Lower leg skin (tissue), 4 donors: Measurements from ENCODE around the gene ZCCHC4. TPM values are rescaled to one million over a fixed set of nuclear protein-coding genes. Genes with fewer than 3 reads are reported as not detected.

ENCODE experiments used
- DNase-seq, 2 donors: peaks; one replicate each; pipeline ENCODE4 v3.0.0-alpha.2; 2019; ENCODE audit warnings: low spot score in 2 of 2
- H3K4me3 ChIP-seq: fragments of 200-600 bp; sonication (generic); 2 replicates; pipeline ENCODE4 v1.5.1; 2017; ENCODE audit warnings: mild to moderate bottlenecking, low read depth; ENCODE audit not compliant: poor library complexity, severe bottlenecking
- POLR2A ChIP-seq, 2 donors: fragments of 450-650 bp; IDR thresholded peaks; one replicate each; pipeline ENCODE4 v1.6.1; 2016 to 2017; ENCODE audit warnings: antibody characterized with exemption in 2 of 2, mild to moderate bottlenecking in 1 of 2, moderate library complexity in 1 of 2
- WGBS, 2 donors: methylation state at CpG; one replicate each; pipeline ENCODE4 v1.1.5; 2018; 5-methylcytosine and 5-hydroxymethylcytosine counted together
- intact Hi-C: fragments of 100-400 bp; cut with DNase I; formaldehyde crosslinking; loops from one replicate; pipeline ENCODE4 v1.15.0; 2023; ENCODE audit warnings: low total_unique reads
- total RNA-seq, 4 donors: library from RNA; depleted of rRNA; stranded (reverse); fragments of >200 nt; gene quantifications; one replicate each; pipeline ENCODE4 v1.1.0, GENCODE V29; 2016
- TF ChIP-seq, protein P1 (sequence below), 3 donors: fragments of 450-650 bp; IDR thresholded peaks; one replicate each; pipeline ENCODE4 v1.5.1; 2016; ENCODE audit warnings: antibody characterized with exemption in 3 of 3, mild to moderate bottlenecking in 3 of 3, moderate library complexity in 2 of 3

ZCCHC4 gene
- total RNA-seq, 4 donors from 2014 or later, result 5.7 to 13.7 (median 10.6) TPM

DNA sequence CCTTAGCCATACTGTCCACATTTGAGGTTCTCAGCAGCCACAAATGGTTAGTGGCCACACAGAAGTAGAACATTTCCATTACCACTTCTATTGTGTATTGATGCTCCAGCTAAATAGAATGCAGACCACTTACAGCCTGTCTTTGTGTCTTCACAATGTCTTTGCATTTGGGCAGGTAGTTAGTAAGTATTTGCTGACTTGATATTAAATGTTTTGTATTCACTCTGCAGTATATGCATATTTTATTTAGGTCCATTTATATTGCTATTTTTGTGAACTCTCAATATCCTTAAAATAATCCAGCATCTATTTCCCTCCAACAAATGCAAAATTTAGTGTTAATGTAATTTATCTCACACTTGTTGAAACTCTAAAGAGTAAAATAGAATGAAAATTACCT is 91.1 kb downstream of the ZCCHC4 start:
- intact Hi-C loops, result no loop called here
- DNase-seq, result no peak
- TF ChIP-seq, protein P1, sequence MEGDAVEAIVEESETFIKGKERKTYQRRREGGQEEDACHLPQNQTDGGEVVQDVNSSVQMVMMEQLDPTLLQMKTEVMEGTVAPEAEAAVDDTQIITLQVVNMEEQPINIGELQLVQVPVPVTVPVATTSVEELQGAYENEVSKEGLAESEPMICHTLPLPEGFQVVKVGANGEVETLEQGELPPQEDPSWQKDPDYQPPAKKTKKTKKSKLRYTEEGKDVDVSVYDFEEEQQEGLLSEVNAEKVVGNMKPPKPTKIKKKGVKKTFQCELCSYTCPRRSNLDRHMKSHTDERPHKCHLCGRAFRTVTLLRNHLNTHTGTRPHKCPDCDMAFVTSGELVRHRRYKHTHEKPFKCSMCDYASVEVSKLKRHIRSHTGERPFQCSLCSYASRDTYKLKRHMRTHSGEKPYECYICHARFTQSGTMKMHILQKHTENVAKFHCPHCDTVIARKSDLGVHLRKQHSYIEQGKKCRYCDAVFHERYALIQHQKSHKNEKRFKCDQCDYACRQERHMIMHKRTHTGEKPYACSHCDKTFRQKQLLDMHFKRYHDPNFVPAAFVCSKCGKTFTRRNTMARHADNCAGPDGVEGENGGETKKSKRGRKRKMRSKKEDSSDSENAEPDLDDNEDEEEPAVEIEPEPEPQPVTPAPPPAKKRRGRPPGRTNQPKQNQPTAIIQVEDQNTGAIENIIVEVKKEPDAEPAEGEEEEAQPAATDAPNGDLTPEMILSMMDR (IDR thresholded peaks at IDR 0.05), result no peak
- TF ChIP-seq POLR2A (IDR thresholded peaks at IDR 0.05), result no peak
- H3K4me3 ChIP-seq, result no peak overlapping the region

DNA sequence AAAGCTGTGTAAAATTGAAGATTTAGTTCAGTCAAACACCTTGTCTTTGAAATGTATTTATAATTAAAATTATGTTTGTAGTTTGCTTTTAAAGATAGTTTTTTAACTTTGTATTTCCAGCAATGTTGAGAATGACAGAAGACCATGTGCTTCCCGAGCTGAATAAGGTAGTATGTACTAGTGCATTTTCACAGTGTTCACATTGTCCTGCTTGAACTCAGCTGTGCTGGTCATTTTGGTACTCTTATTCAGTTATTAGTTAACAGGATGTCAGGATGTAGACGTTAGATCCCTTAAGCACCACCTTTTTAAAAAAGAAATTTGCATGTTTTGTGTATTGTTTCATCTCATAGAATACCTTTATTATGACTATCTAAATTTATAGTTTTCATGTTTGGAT is 92.9 kb downstream of the ZCCHC4 start:
- TF ChIP-seq POLR2A (IDR thresholded peaks at IDR 0.05), result no peak
- TF ChIP-seq, protein P1 (IDR thresholded peaks at IDR 0.05), result no peak
- 79 to 88% methylated on average over 2 of the region's 2 CpGs for WGBS, 2 donors
- no peak for DNase-seq
- intact Hi-C loops, result no loop called here
- H3K4me3 ChIP-seq, result no peak overlapping the region

DNA sequence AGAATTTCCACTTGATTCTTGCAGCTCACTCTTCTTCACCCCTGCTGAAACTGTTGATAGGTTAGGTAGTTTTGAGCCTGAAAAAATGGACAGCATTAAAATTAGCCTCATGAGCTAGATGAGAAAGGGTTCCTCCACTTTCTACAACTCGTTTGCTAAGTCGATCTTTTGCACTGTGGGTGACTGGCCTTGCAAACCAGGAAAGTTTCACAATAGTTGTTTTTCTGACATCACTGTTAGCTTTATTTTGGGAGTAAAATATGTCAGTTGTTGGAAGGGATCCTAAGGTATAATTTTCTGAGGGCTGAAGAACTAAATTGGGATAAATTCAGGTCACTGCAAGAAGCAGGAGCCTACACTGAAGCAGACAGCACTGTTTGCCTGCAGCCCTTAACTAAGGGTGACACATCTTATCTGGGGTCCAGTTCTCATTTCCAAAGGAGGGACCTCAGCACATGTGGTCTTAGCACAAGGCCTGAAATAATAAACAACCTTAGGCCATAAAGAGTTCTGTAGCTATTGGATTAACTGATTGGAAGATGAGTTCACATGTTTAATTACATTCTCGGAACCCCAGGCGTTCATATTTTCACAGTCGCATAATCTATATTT is 93.6 kb downstream of the ZCCHC4 start:
- TF ChIP-seq, protein P1 (IDR thresholded peaks at IDR 0.05), result no peak
- no peak for TF ChIP-seq POLR2A (IDR thresholded peaks at IDR 0.05)
- intact Hi-C loops, result no loop called here
- no peak overlapping the region for H3K4me3 ChIP-seq
- 94 to 97% methylated on average over 5 of the region's 5 CpGs for WGBS, 2 donors
- DNase-seq, result no peak

DNA sequence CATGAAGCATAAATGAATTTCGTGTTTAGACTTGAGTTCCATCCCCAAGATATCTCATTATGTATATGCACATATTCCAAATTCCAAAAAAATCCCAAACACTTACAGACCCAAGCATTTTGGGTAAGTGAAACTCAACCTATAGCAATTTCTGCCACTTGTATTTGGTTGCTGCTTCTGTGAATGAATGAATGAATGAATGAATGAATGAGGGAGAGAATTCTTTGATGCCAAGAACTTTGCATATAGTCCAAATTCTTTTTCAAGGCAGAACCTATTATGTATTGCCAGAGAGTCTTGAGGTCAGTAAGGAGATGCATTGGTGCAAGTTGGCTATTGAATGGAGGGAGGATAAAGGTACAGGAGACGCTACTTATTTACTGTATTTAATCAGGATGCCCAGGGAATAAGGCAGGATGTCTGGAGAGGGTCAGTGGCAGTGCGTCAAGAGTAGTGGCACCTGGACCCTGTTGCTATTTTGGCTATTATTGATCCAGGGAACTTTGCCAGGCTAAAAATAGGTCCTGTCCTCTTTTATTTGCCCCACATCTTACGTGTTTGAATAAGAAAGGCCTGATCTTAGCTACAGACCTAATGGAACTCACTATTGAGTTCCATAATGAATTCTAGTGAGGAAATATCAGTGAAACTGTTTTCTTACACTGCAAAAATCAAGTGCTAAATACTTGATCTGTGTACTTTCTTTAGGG is 98.4 kb downstream of the ZCCHC4 start:
- no peak overlapping the region for H3K4me3 ChIP-seq
- intact Hi-C loops, result no loop called here
- DNase-seq, result no peak
- TF ChIP-seq POLR2A (IDR thresholded peaks at IDR 0.05), result no peak
- TF ChIP-seq, protein P1 (IDR thresholded peaks at IDR 0.05), result no peak
- 77 to 93% methylated on average over 4 of the region's 4 CpGs for WGBS, 2 donors

DNA sequence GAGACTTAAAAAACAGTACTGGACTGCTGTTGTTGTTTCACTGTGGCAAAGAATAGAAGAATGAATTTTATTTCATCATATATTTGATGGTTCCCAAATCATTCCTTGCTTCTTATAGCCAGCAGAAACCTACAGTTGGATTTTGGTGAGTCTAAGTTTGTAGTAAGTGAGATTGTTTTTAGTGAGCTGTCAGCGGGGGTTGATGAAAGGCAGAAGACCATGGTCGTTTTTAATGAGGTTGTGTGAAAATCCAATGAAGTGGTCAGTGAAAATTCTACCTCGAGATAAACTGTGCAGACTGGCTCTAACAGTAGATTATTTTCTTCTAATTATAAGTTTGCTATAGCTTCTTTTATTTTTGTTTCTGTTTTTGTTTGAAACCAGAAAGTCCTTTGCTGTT is 100.7 kb downstream of the ZCCHC4 start:
- no peak for DNase-seq
- 75 to 78% methylated on average over 3 of the region's 3 CpGs for WGBS, 2 donors
- no peak overlapping the region for H3K4me3 ChIP-seq
- TF ChIP-seq, protein P1 (IDR thresholded peaks at IDR 0.05), result no peak
- TF ChIP-seq POLR2A (IDR thresholded peaks at IDR 0.05), result no peak
- intact Hi-C loops, result no loop called here
